Breast epithelium (tissue), 3 donors: ENCODE data around the gene SMCO2.

Experiments
- POLR2A ChIP-seq: fragments of 450-650 bp; IDR thresholded peaks from one replicate; pipeline ENCODE4 v1.6.1; 2016; ENCODE audit warnings: antibody characterized with exemption, mild to moderate bottlenecking, moderate library complexity
- TF ChIP-seq, protein P1 (sequence below), 3 donors: fragments of 450-650 bp; IDR thresholded peaks; one replicate each; pipeline ENCODE4 v1.5.1; 2016 to 2017; ENCODE audit warnings: antibody characterized with exemption in 3 of 3, mild to moderate bottlenecking in 3 of 3, moderate library complexity in 3 of 3

DNA sequence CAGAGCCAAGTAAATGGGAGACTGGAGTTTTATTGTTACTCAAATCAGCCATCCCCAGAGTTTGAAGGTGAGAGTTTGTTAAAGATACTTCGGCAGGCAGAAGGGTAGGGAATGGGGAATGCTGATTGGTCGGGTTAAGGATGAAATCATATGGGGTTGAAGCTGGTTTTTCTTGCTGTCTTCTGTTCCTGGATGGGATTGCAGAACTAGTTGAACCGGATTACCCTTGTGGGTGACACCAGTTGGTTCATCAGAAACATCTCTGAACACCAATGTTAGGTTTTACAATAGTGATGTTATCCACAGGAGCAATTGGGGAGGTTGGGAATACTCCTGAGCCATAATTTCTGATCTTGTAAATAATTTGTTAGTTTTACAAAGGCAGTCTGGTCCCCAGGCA is 18.7 kb upstream of the SMCO2 start:
- TF ChIP-seq, protein P1, sequence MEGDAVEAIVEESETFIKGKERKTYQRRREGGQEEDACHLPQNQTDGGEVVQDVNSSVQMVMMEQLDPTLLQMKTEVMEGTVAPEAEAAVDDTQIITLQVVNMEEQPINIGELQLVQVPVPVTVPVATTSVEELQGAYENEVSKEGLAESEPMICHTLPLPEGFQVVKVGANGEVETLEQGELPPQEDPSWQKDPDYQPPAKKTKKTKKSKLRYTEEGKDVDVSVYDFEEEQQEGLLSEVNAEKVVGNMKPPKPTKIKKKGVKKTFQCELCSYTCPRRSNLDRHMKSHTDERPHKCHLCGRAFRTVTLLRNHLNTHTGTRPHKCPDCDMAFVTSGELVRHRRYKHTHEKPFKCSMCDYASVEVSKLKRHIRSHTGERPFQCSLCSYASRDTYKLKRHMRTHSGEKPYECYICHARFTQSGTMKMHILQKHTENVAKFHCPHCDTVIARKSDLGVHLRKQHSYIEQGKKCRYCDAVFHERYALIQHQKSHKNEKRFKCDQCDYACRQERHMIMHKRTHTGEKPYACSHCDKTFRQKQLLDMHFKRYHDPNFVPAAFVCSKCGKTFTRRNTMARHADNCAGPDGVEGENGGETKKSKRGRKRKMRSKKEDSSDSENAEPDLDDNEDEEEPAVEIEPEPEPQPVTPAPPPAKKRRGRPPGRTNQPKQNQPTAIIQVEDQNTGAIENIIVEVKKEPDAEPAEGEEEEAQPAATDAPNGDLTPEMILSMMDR (IDR thresholded peaks at IDR 0.05): no peak
- TF ChIP-seq POLR2A: no peak
